ENCODE measurements around the gene SHH. TPM values are rescaled to one million over a fixed set of nuclear protein-coding genes. Genes with fewer than 3 reads are reported as not detected.

The SHH gene
- total RNA-seq, 1 experiment from 2014 or later: 22.9 TPM

DNA sequence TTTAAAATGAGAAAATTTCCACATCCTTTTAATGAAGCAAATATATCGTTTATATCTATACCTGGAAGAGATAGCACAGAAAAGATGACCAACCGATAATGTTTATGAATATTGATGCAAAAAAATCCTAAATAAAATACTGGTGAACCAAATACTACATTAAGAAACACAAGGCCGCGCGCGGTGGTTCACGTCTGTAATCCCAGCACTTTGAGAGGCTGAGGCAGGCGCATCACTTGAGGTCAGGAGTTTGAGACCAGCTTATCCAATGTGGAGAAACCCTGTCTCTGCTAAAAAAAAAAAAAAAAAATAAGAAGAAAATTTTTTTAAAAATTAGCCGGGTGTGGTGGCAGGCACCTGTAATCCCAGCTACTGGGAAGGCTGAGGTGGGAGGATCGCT is 25.8 kb downstream of the SHH start:
- POLR2A ChIA-PET: interaction anchor here (0.6 kb wide), 1 partner anchor 1211 kb away, joined by 5 read pairs; no protein-coding TSS in a partner anchor
- no TSS peak for BruUV-seq (replicated peaks)
- CTCF ChIA-PET: no interaction called here

DNA sequence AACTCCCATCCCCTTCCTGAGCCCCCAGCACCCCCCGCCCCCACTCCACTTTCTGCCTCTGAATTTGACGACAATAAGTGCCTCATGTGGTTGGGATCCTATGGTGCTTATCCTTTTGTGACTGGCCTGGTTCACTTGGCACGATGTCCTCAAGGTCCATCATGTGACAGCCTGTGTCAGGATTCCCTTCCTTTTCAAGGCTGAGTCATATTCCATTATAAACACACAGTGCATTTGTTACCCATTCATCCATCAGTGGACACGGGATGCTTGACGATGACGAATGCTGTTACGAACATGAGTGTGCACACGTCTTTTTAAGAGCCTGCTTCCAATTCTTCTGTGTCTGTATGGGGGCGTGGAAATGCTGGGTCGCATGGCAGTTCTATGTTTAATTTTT is 26.7 kb downstream of the SHH start:
- intact Hi-C loops (cut with micrococcal nuclease; ENCODE audit: unreplicated experiment) (no loop called here), in situ Hi-C loops (cut with HindIII; ENCODE audit: low pct_unique_long_range_greater_than_20kb, low sequenced_read_pairs) (no loop called here)
- TF ChIP-seq POLR2AphosphoS5 (IDR thresholded peaks at IDR 0.05; ENCODE audit: low read depth, low read length): no peak
- TF ChIP-seq, protein P1, sequence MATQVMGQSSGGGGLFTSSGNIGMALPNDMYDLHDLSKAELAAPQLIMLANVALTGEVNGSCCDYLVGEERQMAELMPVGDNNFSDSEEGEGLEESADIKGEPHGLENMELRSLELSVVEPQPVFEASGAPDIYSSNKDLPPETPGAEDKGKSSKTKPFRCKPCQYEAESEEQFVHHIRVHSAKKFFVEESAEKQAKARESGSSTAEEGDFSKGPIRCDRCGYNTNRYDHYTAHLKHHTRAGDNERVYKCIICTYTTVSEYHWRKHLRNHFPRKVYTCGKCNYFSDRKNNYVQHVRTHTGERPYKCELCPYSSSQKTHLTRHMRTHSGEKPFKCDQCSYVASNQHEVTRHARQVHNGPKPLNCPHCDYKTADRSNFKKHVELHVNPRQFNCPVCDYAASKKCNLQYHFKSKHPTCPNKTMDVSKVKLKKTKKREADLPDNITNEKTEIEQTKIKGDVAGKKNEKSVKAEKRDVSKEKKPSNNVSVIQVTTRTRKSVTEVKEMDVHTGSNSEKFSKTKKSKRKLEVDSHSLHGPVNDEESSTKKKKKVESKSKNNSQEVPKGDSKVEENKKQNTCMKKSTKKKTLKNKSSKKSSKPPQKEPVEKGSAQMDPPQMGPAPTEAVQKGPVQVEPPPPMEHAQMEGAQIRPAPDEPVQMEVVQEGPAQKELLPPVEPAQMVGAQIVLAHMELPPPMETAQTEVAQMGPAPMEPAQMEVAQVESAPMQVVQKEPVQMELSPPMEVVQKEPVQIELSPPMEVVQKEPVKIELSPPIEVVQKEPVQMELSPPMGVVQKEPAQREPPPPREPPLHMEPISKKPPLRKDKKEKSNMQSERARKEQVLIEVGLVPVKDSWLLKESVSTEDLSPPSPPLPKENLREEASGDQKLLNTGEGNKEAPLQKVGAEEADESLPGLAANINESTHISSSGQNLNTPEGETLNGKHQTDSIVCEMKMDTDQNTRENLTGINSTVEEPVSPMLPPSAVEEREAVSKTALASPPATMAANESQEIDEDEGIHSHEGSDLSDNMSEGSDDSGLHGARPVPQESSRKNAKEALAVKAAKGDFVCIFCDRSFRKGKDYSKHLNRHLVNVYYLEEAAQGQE (IDR thresholded peaks at IDR 0.05; ENCODE audit: insufficient read depth in 1 of 2, low read depth in 2 of 2, low read length in 1 of 2): no peak
- TF ChIP-seq, protein P2, sequence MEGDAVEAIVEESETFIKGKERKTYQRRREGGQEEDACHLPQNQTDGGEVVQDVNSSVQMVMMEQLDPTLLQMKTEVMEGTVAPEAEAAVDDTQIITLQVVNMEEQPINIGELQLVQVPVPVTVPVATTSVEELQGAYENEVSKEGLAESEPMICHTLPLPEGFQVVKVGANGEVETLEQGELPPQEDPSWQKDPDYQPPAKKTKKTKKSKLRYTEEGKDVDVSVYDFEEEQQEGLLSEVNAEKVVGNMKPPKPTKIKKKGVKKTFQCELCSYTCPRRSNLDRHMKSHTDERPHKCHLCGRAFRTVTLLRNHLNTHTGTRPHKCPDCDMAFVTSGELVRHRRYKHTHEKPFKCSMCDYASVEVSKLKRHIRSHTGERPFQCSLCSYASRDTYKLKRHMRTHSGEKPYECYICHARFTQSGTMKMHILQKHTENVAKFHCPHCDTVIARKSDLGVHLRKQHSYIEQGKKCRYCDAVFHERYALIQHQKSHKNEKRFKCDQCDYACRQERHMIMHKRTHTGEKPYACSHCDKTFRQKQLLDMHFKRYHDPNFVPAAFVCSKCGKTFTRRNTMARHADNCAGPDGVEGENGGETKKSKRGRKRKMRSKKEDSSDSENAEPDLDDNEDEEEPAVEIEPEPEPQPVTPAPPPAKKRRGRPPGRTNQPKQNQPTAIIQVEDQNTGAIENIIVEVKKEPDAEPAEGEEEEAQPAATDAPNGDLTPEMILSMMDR (IDR thresholded peaks at IDR 0.05): no peak
- TF ChIP-seq SIN3A (IDR thresholded peaks at IDR 0.05; ENCODE audit: borderline replicate concordance, insufficient read depth, low read depth, low read length): no peak
- no peak for TF ChIP-seq TCF7L2 (IDR thresholded peaks at IDR 0.05; ENCODE audit: low read depth, low read length)
- BruUV-seq (replicated peaks): no TSS peak
- no peak overlapping the region for H3K4me3 ChIP-seq (ENCODE audit: low read depth in 2 of 2, low read length in 2 of 2)
- H3K27ac ChIP-seq (ENCODE audit: low read length): no peak overlapping the region
- POLR2A ChIA-PET: no interaction called here
- DNase-seq (ENCODE audit: low read depth, low spot score) (no peak), ATAC-seq (no peak)
- H3K9me3 ChIP-seq (ENCODE audit: control insufficient read depth, insufficient read depth, low read depth, low read length): no peaks in the 10 kb centered on the region
- CTCF ChIA-PET: no interaction called here
- H3K36me3 ChIP-seq (ENCODE audit: control insufficient read depth, insufficient read depth, low read length): no peaks in the 10 kb centered on the region
- H3K27me3 ChIP-seq (ENCODE audit: control insufficient read depth, insufficient read depth, low read length): no peaks in the 10 kb centered on the region
- no peaks in the 10 kb centered on the region for H3K4me1 ChIP-seq (ENCODE audit: control insufficient read depth, insufficient read depth, low read length)

More for the DNA sequence above, 25.8 kb downstream of the SHH start:
- Histone ChIP-seq H3K27ac (ENCODE audit: low read length) (no peak overlapping the region), H3K4me1 (ENCODE audit: control insufficient read depth, insufficient read depth, low read length) (no peaks in the 10 kb centered on the region), H3K9me3 (ENCODE audit: control insufficient read depth, insufficient read depth, low read depth, low read length) (no peaks in the 10 kb centered on the region), H3K36me3 (ENCODE audit: control insufficient read depth, insufficient read depth, low read length) (no peaks in the 10 kb centered on the region), H3K4me3 (ENCODE audit: low read depth in 2 of 2, low read length in 2 of 2) (no peak overlapping the region), H3K27me3 (ENCODE audit: control insufficient read depth, insufficient read depth, low read length) (no peaks in the 10 kb centered on the region)
- TF ChIP-seq TCF7L2 (IDR thresholded peaks at IDR 0.05; ENCODE audit: low read depth, low read length) (no peak), SIN3A (IDR thresholded peaks at IDR 0.05; ENCODE audit: borderline replicate concordance, insufficient read depth, low read depth, low read length) (no peak), POLR2AphosphoS5 (IDR thresholded peaks at IDR 0.05; ENCODE audit: low read depth, low read length) (no peak)
- TF ChIP-seq, protein P1 (IDR thresholded peaks at IDR 0.05; ENCODE audit: insufficient read depth in 1 of 2, low read depth in 2 of 2, low read length in 1 of 2): no peak
- TF ChIP-seq, protein P2 (IDR thresholded peaks at IDR 0.05): no peak
- ATAC-seq: no peak
- no peak for DNase-seq (ENCODE audit: low read depth, low spot score)
- intact Hi-C loops (cut with micrococcal nuclease; ENCODE audit: unreplicated experiment): no loop called here
- in situ Hi-C loops (cut with HindIII; ENCODE audit: low pct_unique_long_range_greater_than_20kb, low sequenced_read_pairs): no loop called here

Measured in Panc1 (cell line).